Measurements from ENCODE around the gene SYTL4.

The SYTL4 gene

DNA sequence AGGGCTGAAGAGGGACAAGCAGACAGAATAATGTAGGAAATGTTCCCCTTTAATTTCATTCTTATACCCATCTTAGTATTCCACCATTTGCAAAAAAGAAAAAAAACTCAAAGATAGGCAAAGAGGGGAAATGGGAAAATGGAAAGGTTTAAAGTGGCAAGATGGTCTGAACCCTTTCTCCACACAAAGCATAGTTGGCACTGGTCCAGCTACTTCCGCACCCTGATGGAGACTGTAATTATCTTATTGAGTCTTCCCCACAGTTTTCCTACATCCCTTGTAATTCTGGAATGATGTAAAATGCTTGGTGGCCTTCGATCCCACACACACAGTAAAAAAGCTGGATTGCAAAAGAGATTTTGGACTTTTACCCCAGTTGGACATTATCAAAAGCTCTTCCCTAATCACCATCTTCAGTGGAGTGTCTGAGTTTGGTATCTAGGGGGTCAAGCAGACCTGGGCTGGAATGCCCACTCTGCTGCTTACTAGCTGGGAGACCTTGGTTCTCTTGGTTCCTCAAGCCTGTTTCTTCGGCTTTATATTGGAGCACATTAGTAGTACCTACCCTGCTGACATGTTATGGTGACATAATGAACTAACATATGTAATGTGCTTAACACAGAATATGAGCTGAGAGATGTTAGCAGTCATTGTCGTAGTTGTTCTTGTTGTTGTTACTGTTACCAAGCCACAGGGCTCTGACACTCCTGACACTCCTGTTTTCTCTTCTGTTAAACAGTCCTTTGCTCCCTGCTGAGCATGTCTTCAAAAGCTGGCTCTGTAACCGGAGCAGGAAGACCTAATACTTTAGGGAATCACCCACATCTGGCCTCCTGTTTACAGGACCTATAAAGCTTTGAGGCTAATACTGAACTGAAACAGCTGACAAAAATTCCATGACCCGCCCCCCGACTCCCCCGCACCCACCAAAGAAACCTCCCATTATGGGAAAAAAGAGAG lies 83.2 kb downstream of the SYTL4 start:
- no peak for DNase-seq (ENCODE audit: low read depth in 2 of 2)

DNA sequence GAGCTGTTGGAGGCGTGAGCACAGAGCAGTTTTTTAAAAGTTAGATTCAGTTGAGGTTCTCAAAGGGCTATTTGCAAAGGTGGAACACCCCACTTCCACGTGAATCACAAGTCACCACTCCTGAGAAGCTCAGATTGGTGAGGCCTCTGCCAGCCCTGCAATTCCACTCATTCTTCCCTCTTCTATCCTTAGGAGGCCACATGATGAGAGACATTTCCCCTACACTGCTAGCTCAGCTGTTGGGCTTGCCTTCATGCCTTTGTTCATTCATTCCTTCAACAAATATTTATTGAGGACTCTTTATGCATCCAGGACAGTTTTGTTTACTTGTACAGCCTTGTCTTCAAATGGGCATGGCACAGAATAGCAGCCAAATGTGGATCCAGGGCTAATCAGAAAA lies 84.2 kb downstream of the SYTL4 start:
- DNase-seq (ENCODE audit: low read depth in 2 of 2), result no peak

DNA sequence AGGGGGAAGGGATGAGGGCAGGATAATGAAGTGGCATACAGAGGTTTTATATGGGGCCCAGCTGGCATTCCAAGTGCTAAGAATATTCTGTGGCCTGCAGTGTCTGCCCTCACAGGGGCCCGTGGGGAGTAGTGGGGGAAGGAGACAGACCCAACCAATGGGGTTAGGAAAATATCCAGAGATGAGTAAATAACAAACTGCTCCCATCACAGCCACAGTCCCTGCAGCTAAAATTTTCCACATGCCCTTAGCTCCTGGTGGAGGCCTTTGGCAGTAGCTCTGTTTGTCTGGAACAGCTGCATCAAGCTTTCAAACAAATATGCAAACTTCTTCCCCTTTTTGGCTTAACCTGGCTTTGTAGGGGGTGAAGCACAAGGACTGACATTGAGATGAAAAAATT lies 84.8 kb downstream of the SYTL4 start:
- DNase-seq (ENCODE audit: low read depth in 2 of 2), result no peak

DNA sequence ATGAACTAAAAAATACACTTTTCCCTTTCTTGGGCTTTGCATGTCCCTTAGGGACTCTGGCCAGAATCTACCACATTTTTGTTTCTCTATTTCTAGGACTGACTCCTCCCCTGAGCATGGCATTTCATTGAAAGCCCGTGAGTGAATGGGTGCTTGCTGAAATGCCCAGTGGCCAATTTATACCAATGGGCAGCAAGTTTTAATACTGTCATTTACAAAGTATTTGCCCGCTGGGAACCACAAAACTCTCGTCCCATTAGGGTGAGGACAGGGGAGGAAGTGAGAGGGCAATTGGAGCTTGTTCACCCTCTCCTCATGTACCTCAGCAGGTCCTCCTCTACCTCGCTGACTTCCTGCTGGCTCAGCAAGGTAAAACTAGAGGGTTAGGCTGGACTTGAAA lies 86.8 kb downstream of the SYTL4 start:
- DNase-seq (ENCODE audit: low read depth in 2 of 2), result no peak

DNA sequence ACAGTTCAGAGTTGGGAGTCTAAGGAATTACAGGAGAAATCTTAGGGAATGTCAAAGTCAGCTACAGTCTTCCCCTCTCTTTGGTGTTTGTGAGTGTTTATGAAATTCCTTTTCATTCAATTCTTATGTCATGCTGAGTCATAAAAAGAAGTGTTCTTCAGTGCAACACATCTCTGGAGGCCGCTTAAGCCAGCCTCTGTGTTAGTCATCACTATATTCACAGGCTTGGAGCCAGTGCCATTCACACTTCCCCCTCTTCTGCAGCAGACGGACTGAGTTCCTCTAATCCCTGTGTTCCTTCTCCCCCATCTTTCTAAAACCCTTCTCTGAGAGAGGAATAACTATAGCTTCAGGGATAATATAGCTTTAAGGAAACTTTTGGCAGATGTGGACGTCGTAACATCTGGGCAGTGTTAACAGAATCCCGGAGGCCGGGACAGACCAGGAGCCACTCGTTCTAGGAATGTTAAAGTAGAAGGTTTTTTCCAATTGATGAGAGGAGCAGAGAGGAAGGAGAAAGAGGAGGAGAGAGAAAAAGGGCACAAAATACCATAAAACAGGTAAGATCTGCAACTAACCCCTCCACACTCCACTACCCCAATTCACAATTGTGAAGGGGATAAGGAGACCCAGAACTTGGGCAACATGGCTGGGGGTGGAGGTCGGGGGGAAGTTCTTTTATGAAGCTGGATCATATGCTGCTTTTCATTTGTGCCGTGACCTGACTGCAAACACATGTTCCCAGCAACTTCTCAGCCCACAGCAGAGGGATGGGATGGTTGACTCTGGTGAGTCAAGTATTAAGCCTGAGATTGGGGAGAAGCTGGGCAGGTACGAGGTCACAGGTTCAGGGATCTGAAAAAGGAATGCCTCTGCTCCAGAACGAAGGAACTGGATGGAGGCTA lies 87.7 kb downstream of the SYTL4 start, which contains the start of gene SRPX2:
Gene SRPX2 (plus strand): TSS at position 244 of the 905 bp plus-strand sequence. CDS start 2,124 bp downstream, outside the sequence.
- no peak for DNase-seq (ENCODE audit: low read depth in 2 of 2)

DNA sequence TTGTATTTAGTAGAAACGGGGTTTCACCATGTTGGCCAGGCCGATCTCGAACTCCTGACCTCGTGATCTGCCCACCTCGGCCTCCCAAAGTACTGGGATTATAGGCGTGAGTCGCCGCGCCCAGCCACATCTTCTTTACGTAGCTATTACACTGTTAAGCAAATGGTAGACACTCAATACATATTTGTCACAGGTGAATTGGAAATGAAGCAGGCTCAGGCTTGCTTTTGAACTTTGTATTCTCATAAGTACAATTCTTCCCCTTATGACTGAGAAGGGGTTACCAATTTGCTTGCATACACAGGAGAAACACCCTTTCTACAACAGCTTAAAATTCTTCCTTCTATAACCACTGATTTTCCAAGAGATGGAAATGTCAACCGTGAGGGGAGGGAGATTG lies 88.7 kb downstream of the SYTL4 start:
- DNase-seq (ENCODE audit: low read depth in 2 of 2), result no peak

DNA sequence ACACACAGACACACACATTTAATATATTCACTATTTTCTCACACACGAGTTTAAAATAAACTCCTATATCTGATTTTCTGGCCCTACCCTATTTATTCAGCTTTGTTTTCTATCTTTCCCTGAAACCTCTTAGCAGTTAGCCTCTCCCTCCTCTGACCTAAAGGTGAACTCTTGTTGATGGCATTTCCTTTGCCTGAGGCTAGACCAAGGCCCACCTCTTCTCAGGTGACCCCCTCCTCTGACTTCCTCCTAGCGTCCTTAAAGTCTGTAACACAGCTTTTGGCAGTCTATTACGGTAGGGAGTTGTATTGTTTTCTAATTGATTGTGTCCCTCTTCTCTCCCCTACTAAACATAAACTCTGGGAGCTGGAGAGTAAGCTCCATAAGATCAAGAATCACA lies 89.6 kb downstream of the SYTL4 start:
- no peak for DNase-seq (ENCODE audit: low read depth in 2 of 2)

DNA sequence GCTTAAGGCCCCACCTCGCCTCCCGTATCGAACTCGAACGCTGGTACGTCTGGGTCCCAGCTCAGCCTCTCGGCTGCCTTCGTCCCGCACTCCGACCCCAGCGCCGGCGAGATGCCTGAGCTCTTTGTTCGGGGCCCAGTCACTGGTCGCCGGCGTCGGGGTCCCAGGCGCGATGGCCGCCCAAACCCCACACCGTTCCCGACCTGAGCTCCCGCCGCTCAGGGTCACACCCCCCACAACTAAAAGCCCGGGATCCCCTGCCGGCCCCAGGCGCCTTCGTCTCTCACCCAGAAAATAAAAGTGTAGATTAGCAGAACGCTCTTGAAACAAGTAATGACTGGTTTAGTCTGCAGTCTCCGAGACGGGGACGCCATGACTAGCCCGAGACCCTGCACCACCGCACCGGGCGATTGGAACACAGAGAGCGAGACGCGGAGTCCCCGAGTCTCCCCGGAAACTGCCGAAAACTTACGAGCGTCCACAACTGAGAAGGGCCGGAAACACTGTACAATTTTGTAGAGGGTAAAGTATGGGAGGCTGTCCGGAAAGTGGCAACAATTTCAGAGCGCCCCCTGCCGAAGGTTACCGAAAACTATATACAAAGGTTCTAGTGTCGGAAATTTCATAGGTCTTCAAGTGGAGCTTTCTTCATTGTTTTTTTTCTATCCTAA lies 95.5 kb downstream of the SYTL4 start, which contains the start of gene TSPAN6:
Gene TSPAN6 (minus strand): TSS at position 486 of the 671 bp plus-strand sequence. CDS start 112 bp downstream, at position 374.
- DNase-seq (ENCODE audit: low read depth in 2 of 2), result peak; percentile 56 to 62

DNA sequence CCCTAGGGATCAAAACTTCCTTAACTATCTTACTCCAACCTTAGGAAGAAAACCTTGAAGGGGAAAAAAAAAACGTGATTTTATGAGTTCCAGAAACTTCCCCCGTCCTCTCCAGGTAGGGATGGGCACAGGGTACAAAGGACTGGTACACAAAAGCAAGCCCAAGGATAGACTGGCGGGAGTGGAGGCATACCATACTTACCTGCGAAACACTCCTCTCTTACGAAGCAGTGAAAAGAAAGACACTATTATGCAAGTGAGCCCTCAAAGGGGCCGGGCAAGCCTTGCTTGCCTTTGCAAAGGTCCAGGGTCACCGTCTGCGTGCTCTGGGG lies 96.0 kb downstream of the SYTL4 start:
- DNase-seq (ENCODE audit: low read depth in 2 of 2), result no peak

DNA sequence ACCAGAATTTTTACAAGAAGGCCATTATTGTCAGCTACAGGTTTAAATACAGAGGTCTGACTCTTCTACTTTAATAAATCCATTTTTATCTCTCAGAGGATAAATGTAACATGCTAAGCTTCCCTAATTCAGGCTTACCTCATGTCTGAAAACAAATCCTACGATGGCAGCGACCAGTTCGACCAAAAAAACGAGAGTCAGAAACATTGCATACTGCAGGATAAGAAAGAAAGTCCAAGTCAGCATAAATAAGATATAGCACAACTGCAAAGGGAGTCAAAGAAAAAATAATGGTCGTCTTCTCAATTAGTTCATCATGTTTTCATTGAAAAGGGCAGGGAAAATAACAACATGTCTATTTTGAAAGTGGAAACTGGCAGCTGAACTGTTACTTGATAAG lies 96.9 kb downstream of the SYTL4 start:
- DNase-seq (ENCODE audit: low read depth in 2 of 2), result no peak

DNA sequence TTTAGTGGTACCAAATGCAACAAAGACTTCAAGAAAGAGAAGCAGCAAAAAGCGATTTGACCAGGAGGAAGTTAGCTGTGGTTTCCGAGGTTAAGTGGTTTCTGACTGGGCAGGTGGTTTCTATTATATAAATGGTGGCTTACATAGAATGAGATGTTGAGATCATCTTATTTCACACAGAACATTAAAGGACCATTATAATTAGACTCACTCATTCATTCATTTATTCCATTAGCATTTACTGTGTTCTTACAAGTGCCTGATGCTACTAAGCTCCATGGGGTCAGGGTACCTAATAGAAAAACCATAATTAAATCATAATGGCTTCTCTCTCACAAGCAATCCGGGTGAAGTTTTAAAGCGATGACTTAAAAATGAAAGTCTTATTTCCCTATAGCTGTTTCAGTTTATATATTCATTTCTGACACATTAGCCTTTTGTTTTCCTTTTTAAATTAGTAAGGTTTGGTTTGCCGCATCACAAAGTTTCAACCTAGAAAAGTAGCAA lies 105.9 kb downstream of the SYTL4 start:
- DNase-seq (ENCODE audit: low read depth in 2 of 2), result no peak

Data from stimulated activated CD4-positive, alpha-beta T cell treated with anti-CD3 and anti-CD28 coated beads, Interleukin-4, amount 100 ng/mL, for 48 hours (primary cell).